ENCODE data around the gene ARMH1. TPM values are rescaled to one million over a fixed set of nuclear protein-coding genes. Genes with fewer than 3 reads are reported as not detected.
A peak's percentile ranks its signal among the peaks of the same experiment; 100 is the strongest.

ARMH1 gene
- total RNA-seq, 1 donor from 2014 or later = 0.52 TPM

DNA sequence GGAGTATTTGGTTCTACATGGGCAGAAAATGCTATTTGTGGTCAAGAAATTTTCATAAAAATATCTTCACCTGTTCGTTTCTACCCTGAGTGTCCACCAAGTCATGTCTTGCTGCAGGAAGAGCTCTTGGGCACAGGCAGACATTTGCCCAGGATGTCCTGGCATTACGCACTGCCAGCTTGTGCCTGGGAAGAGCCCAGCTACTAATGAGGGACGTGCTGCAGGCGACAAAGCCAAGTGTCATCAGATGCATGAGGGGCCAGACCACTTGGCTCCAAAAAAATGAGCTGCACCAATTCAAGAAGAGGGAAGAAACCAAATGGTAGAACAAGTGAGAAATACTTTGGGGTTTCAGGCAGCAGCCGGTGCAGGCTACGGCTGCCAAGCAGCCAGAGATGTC is 43.6 kb downstream of the ARMH1 start:
- H3K4me1 ChIP-seq (ENCODE audit: control insufficient read depth in 3 of 3, insufficient read depth in 3 of 3, low read length in 3 of 3) = peaks cover 2 to 8% (median 3%) of the 10 kb centered on the region in 3 donors

DNA sequence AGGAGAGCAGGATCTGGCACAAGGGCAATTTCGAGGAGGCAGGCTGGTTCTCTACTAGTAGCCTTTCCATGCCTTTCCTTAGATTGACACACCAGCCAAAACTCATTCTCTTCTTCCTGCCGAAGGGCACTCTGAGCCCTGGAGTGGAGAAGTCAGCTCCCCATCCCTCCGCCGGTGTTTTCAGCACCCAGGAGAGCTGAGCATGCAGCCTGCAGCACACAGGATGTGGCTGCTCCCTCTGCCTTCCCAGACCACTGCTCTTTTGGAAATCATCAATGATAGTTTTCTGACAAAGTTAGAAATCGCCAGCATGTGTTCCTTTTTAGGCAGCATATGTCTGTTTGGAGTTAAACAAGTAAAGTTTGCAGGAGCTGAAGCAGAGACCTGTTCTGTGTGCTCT is 44.8 kb downstream of the ARMH1 start:
- peaks cover 0 to 3% (median 2%) of the 10 kb centered on the region in 3 donors for H3K4me1 ChIP-seq (ENCODE audit: control insufficient read depth in 3 of 3, insufficient read depth in 3 of 3, low read length in 3 of 3)
- H3K27ac ChIP-seq (ENCODE audit: low read depth, low read length) = no peak overlapping the region
- H3K9me3 ChIP-seq (ENCODE audit: control insufficient read depth in 3 of 3, low read length in 3 of 3) = no peaks in the 10 kb centered on the region
- H3K9ac ChIP-seq (ENCODE audit: low read depth in 1 of 3, low read length in 3 of 3) = no peak overlapping the region
- no peaks in the 10 kb centered on the region for H3K36me3 ChIP-seq (ENCODE audit: control insufficient read depth in 3 of 3, insufficient read depth in 3 of 3, low read length in 3 of 3)
- no peaks in the 10 kb centered on the region for H3K27me3 ChIP-seq (ENCODE audit: control insufficient read depth in 3 of 3, insufficient read depth in 3 of 3, low read length in 3 of 3)
- no peak overlapping the region for H3K4me3 ChIP-seq (ENCODE audit: low read length in 3 of 3)

More for the DNA sequence above, 43.6 kb downstream of the ARMH1 start:
- Histone ChIP-seq H3K27me3 (ENCODE audit: control insufficient read depth in 3 of 3, insufficient read depth in 3 of 3, low read length in 3 of 3) (no peaks in the 10 kb centered on the region), H3K9ac (ENCODE audit: low read depth in 1 of 3, low read length in 3 of 3) (no peak overlapping the region), H3K4me3 (ENCODE audit: low read length in 3 of 3) (no peak overlapping the region), H3K36me3 (ENCODE audit: control insufficient read depth in 3 of 3, insufficient read depth in 3 of 3, low read length in 3 of 3) (no peaks in the 10 kb centered on the region), H3K27ac (ENCODE audit: low read depth, low read length) (no peak overlapping the region), H3K9me3 (ENCODE audit: control insufficient read depth in 3 of 3, low read length in 3 of 3) (no peaks in the 10 kb centered on the region)

DNA sequence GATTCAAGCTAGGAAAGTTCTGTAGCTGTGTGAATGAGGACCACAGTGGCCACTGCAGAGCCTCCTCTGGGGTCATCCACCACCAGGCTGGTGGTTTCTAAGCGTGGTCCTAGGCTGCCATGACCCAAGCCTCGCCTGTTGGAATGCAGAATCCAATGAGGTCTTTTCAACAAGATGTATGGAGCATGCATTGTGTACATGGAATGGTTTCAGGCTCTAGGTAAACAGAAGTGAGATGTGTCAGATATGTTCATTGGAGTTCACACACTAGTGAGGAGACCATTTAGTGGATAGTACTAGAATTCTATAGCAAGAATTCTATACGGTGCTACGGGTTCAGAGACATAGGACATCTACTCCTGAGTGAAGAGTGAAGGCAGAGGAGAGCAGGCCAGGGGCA is 45.8 kb downstream of the ARMH1 start:
- H3K9ac ChIP-seq (ENCODE audit: low read depth in 1 of 3, low read length in 3 of 3) = no peak overlapping the region
- peaks cover 0 to 5% (median under 1%) of the 10 kb centered on the region in 3 donors for H3K27me3 ChIP-seq (ENCODE audit: control insufficient read depth in 3 of 3, insufficient read depth in 3 of 3, low read length in 3 of 3)
- no peaks in the 10 kb centered on the region for H3K9me3 ChIP-seq (ENCODE audit: control insufficient read depth in 3 of 3, low read length in 3 of 3)
- H3K4me3 ChIP-seq (ENCODE audit: low read length in 3 of 3) = no peak overlapping the region
- no peaks in the 10 kb centered on the region for H3K36me3 ChIP-seq (ENCODE audit: control insufficient read depth in 3 of 3, insufficient read depth in 3 of 3, low read length in 3 of 3)
- H3K4me1 ChIP-seq (ENCODE audit: control insufficient read depth in 3 of 3, insufficient read depth in 3 of 3, low read length in 3 of 3) = peaks cover 0 to under 1% (median 0%) of the 10 kb centered on the region in 3 donors
- H3K27ac ChIP-seq (ENCODE audit: low read depth, low read length) = no peak overlapping the region

DNA sequence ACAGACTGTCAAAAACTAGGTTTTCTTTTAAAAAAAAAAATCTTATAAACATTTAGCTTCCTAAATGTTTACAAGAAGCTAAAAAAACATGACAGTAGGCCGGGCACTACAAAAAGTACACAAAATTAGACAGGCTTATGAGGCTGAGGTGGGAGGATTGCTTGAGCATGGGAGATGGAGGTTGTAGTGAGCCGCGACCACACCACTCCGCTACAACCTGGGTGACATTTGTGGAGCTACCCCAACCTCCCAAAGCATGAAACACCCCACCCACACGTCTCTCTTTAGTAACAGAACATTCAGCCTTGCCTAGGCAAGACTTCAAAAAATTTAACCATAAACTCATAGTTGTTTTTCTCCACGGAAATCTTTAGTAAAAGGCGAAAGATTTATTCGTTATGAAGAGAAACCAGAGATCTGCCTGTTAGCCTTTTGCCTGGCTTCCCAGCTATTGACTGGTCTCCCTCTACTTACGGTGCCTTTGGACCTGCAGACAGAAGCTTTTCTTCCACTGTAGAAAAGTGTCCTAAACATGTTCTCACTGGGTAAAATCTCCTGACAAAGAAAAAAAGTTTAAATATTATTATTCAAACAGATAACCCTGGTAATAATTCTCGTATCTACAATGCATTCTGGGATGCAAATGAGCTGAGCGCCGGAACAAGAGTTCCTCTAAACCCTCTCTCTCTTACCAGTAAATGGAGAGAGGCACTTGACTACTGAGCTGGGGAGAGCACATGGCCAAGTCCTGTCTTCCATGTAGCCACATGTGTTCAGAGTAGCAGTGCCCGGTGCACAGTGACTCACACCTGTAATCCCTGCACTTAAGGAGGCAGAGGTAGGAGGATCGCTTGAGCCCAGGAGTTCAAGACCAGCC is 47.2 kb downstream of the ARMH1 start:
- H3K27me3 ChIP-seq (ENCODE audit: control insufficient read depth in 3 of 3, insufficient read depth in 3 of 3, low read length in 3 of 3) = peaks cover 0 to 5% (median 3%) of the 10 kb centered on the region in 3 donors
- H3K9ac ChIP-seq (ENCODE audit: low read depth in 1 of 3, low read length in 3 of 3) = peak overlapping the region in 1 of 3 donors; percentile 45
- no peak overlapping the region for H3K27ac ChIP-seq (ENCODE audit: low read depth, low read length)
- H3K4me1 ChIP-seq (ENCODE audit: control insufficient read depth in 3 of 3, insufficient read depth in 3 of 3, low read length in 3 of 3) = no peaks in the 10 kb centered on the region
- no peaks in the 10 kb centered on the region for H3K9me3 ChIP-seq (ENCODE audit: control insufficient read depth in 3 of 3, low read length in 3 of 3)
- no peak overlapping the region for H3K4me3 ChIP-seq (ENCODE audit: low read length in 3 of 3)
- H3K36me3 ChIP-seq (ENCODE audit: control insufficient read depth in 3 of 3, insufficient read depth in 3 of 3, low read length in 3 of 3) = no peaks in the 10 kb centered on the region

DNA sequence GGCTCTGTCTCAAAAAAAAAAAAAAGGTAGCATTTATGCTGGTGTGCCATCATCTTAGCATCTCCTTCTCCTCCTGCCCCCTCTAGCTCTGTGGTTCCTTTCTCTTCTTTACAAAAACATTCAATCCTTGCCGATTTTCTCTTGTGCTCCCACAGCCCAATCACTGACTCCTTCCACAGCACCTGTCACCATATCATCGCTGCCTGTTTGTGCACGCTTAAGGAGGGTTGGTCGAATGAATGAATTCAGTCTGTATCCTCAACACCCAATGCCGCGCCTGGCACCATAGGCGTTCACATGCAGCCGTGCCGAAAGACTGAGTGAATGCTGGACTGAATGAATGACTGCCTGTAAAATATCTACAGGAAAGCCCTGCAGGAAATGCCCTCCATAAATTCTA is 48.5 kb downstream of the ARMH1 start:
- Histone ChIP-seq H3K27me3 (ENCODE audit: control insufficient read depth in 3 of 3, insufficient read depth in 3 of 3, low read length in 3 of 3) (peaks cover 0 to 5% (median 3%) of the 10 kb centered on the region in 3 donors), H3K4me3 (ENCODE audit: low read length in 3 of 3) (no peak overlapping the region), H3K36me3 (ENCODE audit: control insufficient read depth in 3 of 3, insufficient read depth in 3 of 3, low read length in 3 of 3) (no peaks in the 10 kb centered on the region), H3K9ac (ENCODE audit: low read depth in 1 of 3, low read length in 3 of 3) (no peak overlapping the region), H3K4me1 (ENCODE audit: control insufficient read depth in 3 of 3, insufficient read depth in 3 of 3, low read length in 3 of 3) (no peaks in the 10 kb centered on the region), H3K9me3 (ENCODE audit: control insufficient read depth in 3 of 3, low read length in 3 of 3) (no peaks in the 10 kb centered on the region), H3K27ac (ENCODE audit: low read depth, low read length) (no peak overlapping the region)

DNA sequence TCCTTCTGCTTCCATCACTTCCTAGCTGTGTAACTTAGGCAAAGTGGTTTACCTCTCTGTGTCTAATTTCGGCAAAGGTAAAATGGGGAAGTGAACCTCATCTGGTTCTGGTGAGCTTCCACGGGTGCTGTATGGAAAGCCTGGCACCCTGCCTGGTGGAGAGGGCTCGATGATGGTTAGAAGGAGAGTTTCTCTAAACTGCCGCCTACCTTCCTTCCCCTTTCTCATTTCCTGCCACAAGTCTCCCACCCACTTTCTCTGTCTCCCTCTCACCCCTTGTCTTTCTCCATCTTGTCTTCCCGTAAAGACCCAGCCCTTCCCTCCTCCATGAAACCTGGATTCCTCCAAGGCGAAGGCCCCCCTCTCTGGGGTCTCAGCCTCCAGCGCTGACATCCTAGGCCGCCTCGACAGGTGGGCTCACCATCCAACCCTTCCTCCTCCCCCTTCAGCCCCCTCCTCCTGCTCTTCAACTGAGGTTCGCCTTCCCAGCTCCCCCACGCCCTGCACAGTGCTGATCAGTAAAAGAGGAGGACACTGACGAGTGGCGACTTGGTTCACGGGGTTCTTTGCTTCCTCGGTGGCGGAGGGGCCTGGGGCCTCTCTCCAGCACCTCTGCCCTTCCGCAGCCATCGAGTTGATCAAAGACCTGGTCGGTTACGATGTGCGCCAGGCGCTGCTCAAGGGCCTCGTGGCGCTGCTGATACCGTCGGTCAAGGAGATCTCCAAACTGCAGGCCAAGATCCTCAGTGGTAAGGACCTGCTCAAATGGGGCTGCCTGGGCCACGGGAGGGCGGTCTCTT is 49.2 kb downstream of the ARMH1 start:
- Histone ChIP-seq H3K4me3 (ENCODE audit: low read length in 3 of 3) (no peak overlapping the region), H3K36me3 (ENCODE audit: control insufficient read depth in 3 of 3, insufficient read depth in 3 of 3, low read length in 3 of 3) (no peaks in the 10 kb centered on the region), H3K27me3 (ENCODE audit: control insufficient read depth in 3 of 3, insufficient read depth in 3 of 3, low read length in 3 of 3) (peaks cover 0 to 5% (median 3%) of the 10 kb centered on the region in 3 donors), H3K27ac (ENCODE audit: low read depth, low read length) (no peak overlapping the region), H3K9ac (ENCODE audit: low read depth in 1 of 3, low read length in 3 of 3) (no peak overlapping the region), H3K9me3 (ENCODE audit: control insufficient read depth in 3 of 3, low read length in 3 of 3) (no peaks in the 10 kb centered on the region), H3K4me1 (ENCODE audit: control insufficient read depth in 3 of 3, insufficient read depth in 3 of 3, low read length in 3 of 3) (no peaks in the 10 kb centered on the region)

DNA sequence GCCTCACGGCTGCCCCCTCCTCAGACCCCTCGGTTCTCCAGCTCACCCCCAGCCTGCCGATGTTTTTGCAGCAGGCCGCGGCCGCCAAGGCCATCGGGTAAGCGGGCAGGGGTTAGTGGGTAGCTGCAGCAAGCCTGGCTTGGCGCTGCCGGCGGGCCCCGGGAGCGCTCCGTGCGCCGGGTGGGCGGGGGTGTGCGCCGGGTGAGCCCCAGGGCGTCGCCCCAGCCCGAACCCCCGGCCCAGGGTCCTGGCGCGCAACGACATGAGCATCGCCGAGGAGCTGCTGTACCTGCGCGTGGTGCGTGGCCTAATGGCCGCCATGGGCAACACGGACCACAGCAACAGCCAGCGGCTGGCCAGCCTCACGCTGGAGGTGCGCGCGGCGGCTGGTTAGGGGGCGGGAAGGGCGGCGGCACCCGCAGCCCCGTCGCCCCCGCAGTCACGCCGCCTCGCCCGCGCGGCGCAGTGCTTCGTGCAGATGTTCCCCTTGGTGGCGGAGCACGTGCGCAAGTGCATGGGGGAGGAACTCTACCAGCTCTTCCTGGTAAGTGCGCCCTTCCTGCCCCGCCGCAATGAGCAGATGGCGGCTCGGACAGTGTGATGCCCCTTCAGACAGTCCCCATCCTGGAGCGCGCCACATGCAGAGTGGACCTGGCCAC is 49.9 kb downstream of the ARMH1 start:
- no peak overlapping the region for H3K4me3 ChIP-seq (ENCODE audit: low read length in 3 of 3)
- no peak overlapping the region for H3K27ac ChIP-seq (ENCODE audit: low read depth, low read length)

DNA sequence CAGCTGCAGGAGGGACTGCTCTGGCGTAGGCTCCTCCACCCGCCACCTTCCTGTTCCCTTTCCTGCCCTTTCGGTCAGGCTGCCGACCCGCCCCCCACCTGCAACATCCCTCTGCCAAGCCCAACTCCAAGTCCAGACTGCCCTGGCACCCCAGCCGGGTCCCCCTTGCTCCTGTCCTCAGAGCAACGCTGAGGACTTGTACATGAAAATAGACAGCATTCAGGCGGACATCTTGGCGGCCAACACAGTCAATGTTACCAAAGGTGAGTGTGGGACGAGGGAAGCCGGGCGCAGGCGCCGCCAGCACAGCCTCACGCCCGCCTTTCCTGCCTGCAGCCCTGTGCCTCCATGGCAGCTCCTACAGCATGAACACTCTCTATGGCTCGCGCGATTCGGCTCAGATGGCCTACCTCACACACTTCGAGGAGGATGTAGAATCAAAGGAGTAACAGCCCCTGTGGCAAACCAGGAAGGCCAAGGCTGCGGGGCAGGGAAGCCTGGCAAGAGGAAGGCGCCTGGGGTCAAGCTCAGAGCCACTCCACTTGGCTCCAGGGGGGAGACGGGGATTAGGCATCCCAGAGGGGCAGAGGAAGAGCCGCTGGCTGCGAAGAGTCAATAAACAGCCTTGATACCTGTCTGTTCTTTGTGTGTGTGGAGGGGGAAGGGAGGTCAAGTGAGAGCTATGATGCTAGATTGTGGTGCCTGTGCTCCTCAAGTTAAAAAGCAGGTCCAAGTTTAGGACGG is 50.6 kb downstream of the ARMH1 start:
- no peak overlapping the region for H3K9ac ChIP-seq (ENCODE audit: low read depth in 1 of 3, low read length in 3 of 3)
- H3K4me3 ChIP-seq (ENCODE audit: low read length in 3 of 3) = no peak overlapping the region
- H3K4me1 ChIP-seq (ENCODE audit: control insufficient read depth in 3 of 3, insufficient read depth in 3 of 3, low read length in 3 of 3) = no peaks in the 10 kb centered on the region
- H3K36me3 ChIP-seq (ENCODE audit: control insufficient read depth in 3 of 3, insufficient read depth in 3 of 3, low read length in 3 of 3) = no peaks in the 10 kb centered on the region
- peaks cover 0 to 5% (median 3%) of the 10 kb centered on the region in 3 donors for H3K27me3 ChIP-seq (ENCODE audit: control insufficient read depth in 3 of 3, insufficient read depth in 3 of 3, low read length in 3 of 3)
- H3K27ac ChIP-seq (ENCODE audit: low read depth, low read length) = no peak overlapping the region
- no peaks in the 10 kb centered on the region for H3K9me3 ChIP-seq (ENCODE audit: control insufficient read depth in 3 of 3, low read length in 3 of 3)

More for the DNA sequence above, 49.9 kb downstream of the ARMH1 start:
- Histone ChIP-seq H3K9ac (ENCODE audit: low read depth in 1 of 3, low read length in 3 of 3) (no peak overlapping the region), H3K27me3 (ENCODE audit: control insufficient read depth in 3 of 3, insufficient read depth in 3 of 3, low read length in 3 of 3) (peaks cover 0 to 5% (median 3%) of the 10 kb centered on the region in 3 donors), H3K4me1 (ENCODE audit: control insufficient read depth in 3 of 3, insufficient read depth in 3 of 3, low read length in 3 of 3) (no peaks in the 10 kb centered on the region), H3K36me3 (ENCODE audit: control insufficient read depth in 3 of 3, insufficient read depth in 3 of 3, low read length in 3 of 3) (no peaks in the 10 kb centered on the region), H3K9me3 (ENCODE audit: control insufficient read depth in 3 of 3, low read length in 3 of 3) (no peaks in the 10 kb centered on the region)

DNA sequence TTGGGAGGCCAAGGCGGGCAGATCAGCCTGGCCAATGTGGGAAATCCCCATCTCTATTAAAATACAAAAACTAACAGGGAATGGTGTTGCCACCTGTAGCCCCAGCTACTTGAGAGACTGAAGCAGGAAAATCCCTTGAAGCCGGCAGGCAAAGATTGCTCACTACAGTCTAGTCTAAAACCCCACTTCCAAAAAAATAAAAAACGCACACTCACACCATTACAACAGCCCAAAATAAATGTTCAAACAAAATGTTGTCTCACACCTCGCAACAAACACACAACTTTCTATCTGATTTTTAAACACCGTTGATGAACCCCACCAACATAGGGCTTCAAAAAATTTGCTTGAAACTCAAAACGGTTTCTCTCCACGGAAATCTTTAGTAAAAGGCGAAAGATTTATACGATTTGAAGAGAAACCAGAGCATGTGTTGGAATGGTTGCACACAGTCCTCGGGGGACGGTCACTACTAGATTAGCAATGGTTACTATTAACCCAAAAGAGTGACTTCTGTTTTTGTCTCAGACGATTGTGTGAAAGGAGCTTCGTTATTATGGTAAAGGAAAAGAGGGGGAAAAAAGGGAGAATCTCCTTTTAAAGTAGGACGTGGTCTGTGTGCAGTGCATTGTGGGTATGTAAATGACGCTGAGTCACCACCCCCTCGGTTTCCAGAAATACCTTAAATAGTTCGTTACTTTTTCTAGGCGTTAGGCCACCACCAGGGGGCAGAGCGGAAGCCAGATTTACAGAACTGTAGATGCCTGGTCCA is 56.4 kb downstream of the ARMH1 start, which contains the start of gene RNU5D-1:
Gene RNU5D-1 (minus strand): TSS at position 430 of the 772 bp plus-strand sequence.
- peaks cover 4 to 10% (median 10%) of the 10 kb centered on the region in 3 donors for H3K4me1 ChIP-seq (ENCODE audit: control insufficient read depth in 3 of 3, insufficient read depth in 3 of 3, low read length in 3 of 3)
- no peaks in the 10 kb centered on the region for H3K9me3 ChIP-seq (ENCODE audit: control insufficient read depth in 3 of 3, low read length in 3 of 3)
- H3K27ac ChIP-seq (ENCODE audit: low read depth, low read length) = peak within 1 kb of the TSS; percentile 83
- peak within 1 kb of the TSS; percentile 25 to 46 (median 36) for H3K4me3 ChIP-seq (ENCODE audit: low read length in 3 of 3)
- no peaks in the 10 kb centered on the region for H3K27me3 ChIP-seq (ENCODE audit: control insufficient read depth in 3 of 3, insufficient read depth in 3 of 3, low read length in 3 of 3)
- no peaks in the 10 kb centered on the region for H3K36me3 ChIP-seq (ENCODE audit: control insufficient read depth in 3 of 3, insufficient read depth in 3 of 3, low read length in 3 of 3)
- H3K9ac ChIP-seq (ENCODE audit: low read depth in 1 of 3, low read length in 3 of 3) = peak within 1 kb of the TSS; percentile 17 to 52 (median 52)

Data from skeletal muscle tissue (tissue), 4 donors.